H1 (cell line): ENCODE data around the gene ADAM23. TPM values are rescaled to one million over a fixed set of nuclear protein-coding genes. Genes with fewer than 3 reads are reported as not detected.

Experiments
- ASH2L ChIP-seq: fragments of 200-600, 300-600 bp; sonication (generic); IDR thresholded peaks from one replicate; pipeline ENCODE4 v1.7.1; 2017; ENCODE audit warnings: low read length
- CHD7 ChIP-seq: fragments of 300-600 bp; sonication (generic); IDR thresholded peaks from 2 replicates; pipeline ENCODE4 v1.7.1; 2012; ENCODE audit warnings: low read length, moderate library complexity, mild to moderate bottlenecking, inconsistent platforms; ENCODE audit not compliant: insufficient replicate concordance
- NANOG ChIP-seq: IDR thresholded peaks from 2 replicates; pipeline ENCODE4 v1.6.1; 2011; ENCODE audit warnings: low read length, low read depth, mild to moderate bottlenecking, inconsistent platforms; ENCODE audit not compliant: insufficient read depth, poor library complexity, severe bottlenecking
- RAD21 ChIP-seq, 2 experiments: IDR thresholded peaks in 1 of 2; conservative IDR thresholded peaks in 1 of 2; 2 replicates each; pipeline ENCODE4 v1.6.1; 2011; ENCODE audit warnings: low read depth in 2 of 2, low read length in 2 of 2, improper control_type of control experiment in 1 of 2, inconsistent platforms in 1 of 2, mild to moderate bottlenecking in 1 of 2, moderate library complexity in 1 of 2
- RBBP5 ChIP-seq: IDR thresholded peaks from 2 replicates; pipeline ENCODE4 v1.7.1; 2012; ENCODE audit warnings: low read depth, mild to moderate bottlenecking, inconsistent platforms, low read length, moderate library complexity, borderline replicate concordance
- polyA plus RNA-seq, 7 experiments: library from polyadenylated mRNA; depleted of rRNA in 3 of 7; stranded (reverse) in 5 of 7; unstranded in 2 of 7; fragments of >200 nt in 5 of 7; fragments of 200-250 nt in 2 of 7; gene quantifications; 1 replicate in 5 of 7; 2 replicates in 1 of 7; 4 replicates in 1 of 7; pipeline versions ENCODE4 v1.2.1 to v1.2.3, GENCODE V29; 2011 to 2013; ENCODE audit warnings: missing spikeins in 2 of 7, mixed read lengths in 2 of 7
- total RNA-seq: library from RNA; stranded (reverse); fragmentation: NEBNext Ultra II Directional; extraction: Animal tissue kit (Norgen Biotek cat#: 25700); gene quantifications from 2 replicates; pipeline ENCODE4 v1.2.1, GENCODE V29; 2021

Gene ADAM23
- total and polyA plus RNA-seq, 2 of the 8 experiments (the other 6 are each of a cell fraction or from before 2014, with no cell fraction given) = 9.9 to 20.8 TPM

GRCh38 chr2:206471524-206472062 lies 28.3 kb downstream of the ADAM23 start (continued):
- TF ChIP-seq CHD7 (no peak), ASH2L (no peak), NANOG (no peak), RBBP5 (no peak), RAD21 (IDR thresholded peaks at IDR 0.05 in 1 of 2, conservative IDR thresholded peaks at IDR 0.05 in 1 of 2; ENCODE audit: low read depth in 2 of 2, low read length in 2 of 2) (no peak)
